Measurements from ENCODE around the gene KLHL29. TPM values are rescaled to one million over a fixed set of nuclear protein-coding genes. Genes with fewer than 3 reads are reported as not detected.
A peak's percentile ranks its signal among the peaks of the same experiment; 100 is the strongest.

KLHL29 gene
- 10 to 100 TPM in 2 of 4 donors, 1 to 10 TPM in 2; 4.8 to 17.0 (median 10.5) TPM for total RNA-seq

- Histone ChIP-seq H3K36me3 (no peaks in the 10 kb centered on the region), H3K4me1 (no peaks in the 10 kb centered on the region), H3K4me3 (peak within 1 kb of the TSS; percentile 70 to 81), H3K9me3 (no peaks in the 10 kb centered on the region), H3K27me3 (no peaks in the 10 kb centered on the region), H3K27ac (peak within 1 kb of the TSS; percentile 87 to 91)
- TF ChIP-seq CTCF (IDR thresholded peaks at IDR 0.05) = no peak
- peak; percentile 83 for TF ChIP-seq POLR2A (IDR thresholded peaks at IDR 0.05)
- peak; percentile 87 to 90 for DNase-seq
- intact Hi-C loops (cut with DNase I; ENCODE audit: low total_unique reads) = no loop called here
Measured at GRCh38 chr2:23384551-23385343, at the start of gene KLHL29. Gene KLHL29 (plus strand): TSS chr2:23385179. CDS start chr2:23562197, 177,018 bp downstream.

- Histone ChIP-seq H3K9me3 (no peaks in the 10 kb centered on the region), H3K36me3 (no peaks in the 10 kb centered on the region), H3K27me3 (no peaks in the 10 kb centered on the region), H3K27ac (no peak overlapping the region), H3K4me3 (no peak overlapping the region), H3K4me1 (no peaks in the 10 kb centered on the region)
- no peak for DNase-seq
- no peak for TF ChIP-seq CTCF (IDR thresholded peaks at IDR 0.05)
- TF ChIP-seq POLR2A (IDR thresholded peaks at IDR 0.05) = no peak
- intact Hi-C loops (cut with DNase I; ENCODE audit: low total_unique reads) = no loop called here
Measured at GRCh38 chr2:23335550-23335949, 49.4 kb upstream of the KLHL29 start.

DNA sequence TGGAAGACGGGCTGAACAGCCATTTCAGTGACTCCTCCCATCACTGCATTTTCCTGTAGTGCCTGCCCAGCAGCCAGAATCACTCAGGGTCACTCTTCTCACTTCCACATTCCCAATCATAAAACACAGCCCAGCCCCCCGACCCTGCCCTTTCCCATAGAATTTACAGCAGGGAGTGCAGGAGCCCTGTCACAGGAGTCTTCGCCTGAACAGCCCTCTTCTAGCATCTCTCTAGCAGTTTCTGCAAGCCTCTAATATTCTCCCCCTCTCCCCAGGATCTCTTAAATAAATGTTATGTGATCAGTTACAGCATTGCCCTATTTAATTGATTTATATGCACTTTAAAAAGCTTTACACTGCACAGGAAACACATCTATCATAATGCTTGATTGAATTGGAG is 42.9 kb upstream of the KLHL29 start:
- DNase-seq = no peak
- Histone ChIP-seq H3K4me1 (no peaks in the 10 kb centered on the region), H3K4me3 (no peak overlapping the region), H3K9me3 (no peaks in the 10 kb centered on the region), H3K27me3 (no peaks in the 10 kb centered on the region), H3K27ac (no peak overlapping the region), H3K36me3 (no peaks in the 10 kb centered on the region)
- intact Hi-C loops (cut with DNase I; ENCODE audit: low total_unique reads) = no loop called here
- no peak for TF ChIP-seq POLR2A (IDR thresholded peaks at IDR 0.05)
- TF ChIP-seq CTCF (IDR thresholded peaks at IDR 0.05) = no peak

DNA sequence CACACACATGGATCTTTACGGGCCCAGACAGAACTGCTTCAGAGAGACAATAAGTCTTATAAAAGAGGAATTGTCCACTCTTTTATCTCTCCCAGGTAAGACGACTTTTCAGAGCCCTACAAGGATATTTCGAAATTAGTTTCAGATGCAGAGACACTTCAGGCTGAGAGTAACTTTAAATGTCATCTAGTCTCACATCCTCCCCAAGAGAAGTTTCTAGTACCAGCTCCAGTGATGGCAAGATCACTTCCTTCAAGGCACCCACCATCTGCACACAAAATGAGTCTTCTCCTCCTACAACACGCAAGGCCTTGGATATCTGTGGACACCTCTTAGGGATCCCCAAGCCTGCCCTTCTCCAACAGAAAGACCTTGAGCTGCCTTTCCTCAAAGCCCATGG is 39.0 kb upstream of the KLHL29 start:
- TF ChIP-seq POLR2A (IDR thresholded peaks at IDR 0.05) = no peak
- no peak for TF ChIP-seq CTCF (IDR thresholded peaks at IDR 0.05)
- Histone ChIP-seq H3K9me3 (no peaks in the 10 kb centered on the region), H3K36me3 (no peaks in the 10 kb centered on the region), H3K27ac (no peak overlapping the region), H3K27me3 (no peaks in the 10 kb centered on the region), H3K4me1 (no peaks in the 10 kb centered on the region), H3K4me3 (no peak overlapping the region)
- intact Hi-C loops (cut with DNase I; ENCODE audit: low total_unique reads) = no loop called here
- no peak for DNase-seq

- Histone ChIP-seq H3K4me3 (no peak overlapping the region), H3K27me3 (no peaks in the 10 kb centered on the region), H3K4me1 (no peaks in the 10 kb centered on the region), H3K9me3 (no peaks in the 10 kb centered on the region), H3K36me3 (no peaks in the 10 kb centered on the region), H3K27ac (no peak overlapping the region)
- TF ChIP-seq CTCF (IDR thresholded peaks at IDR 0.05) (no peak), POLR2A (IDR thresholded peaks at IDR 0.05) (no peak)
- intact Hi-C loops (cut with DNase I; ENCODE audit: low total_unique reads) = no loop called here
- DNase-seq = no peak
Measured at GRCh38 chr2:23346781-23347180, 38.2 kb upstream of the KLHL29 start.
